MM.1S (cell line): ENCODE data around the gene EPN3.

Experiments
- DNase-seq: peaks from one replicate; pipeline ENCODE4 v3.0.0-alpha.2; 2015
- H2AFZ ChIP-seq: fragments of 300-600 bp; sonication (generic); 2 replicates; pipeline ENCODE4 v1.6.0; 2016; ENCODE audit warnings: antibody characterized with exemption, low read length
- H3F3A ChIP-seq: fragments of 300-600 bp; sonication (generic); 2 replicates; pipeline ENCODE4 v1.6.1; 2016; ENCODE audit warnings: mild to moderate bottlenecking, antibody characterized with exemption, low read length, moderate library complexity, mixed read lengths; ENCODE audit not compliant: insufficient read depth
- H3K27ac ChIP-seq: fragments of 300-600 bp; sonication (generic); 2 replicates; pipeline ENCODE4 v1.5.1; 2016; ENCODE audit warnings: mild to moderate bottlenecking, low read length
- H3K27me3 ChIP-seq: fragments of 300-600 bp; sonication (generic); replicated peaks from 2 replicates; pipeline ENCODE4 v1.6.0; 2016; ENCODE audit warnings: low read length; ENCODE audit not compliant: insufficient read depth
- H3K36me3 ChIP-seq: fragments of 300-600 bp; sonication (generic); replicated peaks from 2 replicates; pipeline ENCODE4 v1.6.1; 2016; ENCODE audit warnings: mild to moderate bottlenecking, low read length, mixed read lengths; ENCODE audit not compliant: insufficient read depth
- H3K4me1 ChIP-seq: fragments of 300-600 bp; sonication (generic); 2 replicates; pipeline ENCODE4 v1.6.1; 2016; ENCODE audit warnings: low read length, mixed read lengths
- H3K4me2 ChIP-seq: fragments of 300-600 bp; sonication (generic); 2 replicates; pipeline ENCODE4 v1.6.0; 2016; ENCODE audit warnings: low read depth, low read length
- H3K4me3 ChIP-seq: fragments of 300-600 bp; sonication (generic); 2 replicates; pipeline ENCODE4 v1.5.1; 2016; ENCODE audit warnings: low read length, mixed read lengths
- H3K79me2 ChIP-seq: fragments of 300-600 bp; sonication (generic); 2 replicates; pipeline ENCODE4 v1.6.1; 2016; ENCODE audit warnings: mixed run types, low read length, mixed read lengths
- H3K9ac ChIP-seq: fragments of 300-600 bp; sonication (generic); 2 replicates; pipeline ENCODE4 v1.6.1; 2016; ENCODE audit warnings: low read length, mixed read lengths
- H3K9me2 ChIP-seq: fragments of 300-600 bp; sonication (generic); replicated peaks from 2 replicates; pipeline ENCODE4 v1.6.1; 2016; ENCODE audit warnings: mild to moderate bottlenecking, low read length, mixed read lengths; ENCODE audit not compliant: insufficient read depth
- H3K9me3 ChIP-seq: fragments of 300-600 bp; sonication (generic); replicated peaks from 2 replicates; pipeline ENCODE4 v1.6.1; 2016; ENCODE audit warnings: mild to moderate bottlenecking, low read length, mixed read lengths; ENCODE audit not compliant: insufficient read depth
- H4K20me1 ChIP-seq: fragments of 300-600 bp; sonication (generic); 2 replicates; pipeline ENCODE4 v1.6.1; 2016; ENCODE audit warnings: mild to moderate bottlenecking, low read length, moderate library complexity, mixed read lengths; ENCODE audit not compliant: insufficient read depth
- CTCF ChIP-seq: fragments of 300-600 bp; sonication (generic); IDR thresholded peaks from 2 replicates; pipeline ENCODE4 v1.5.1; 2016; ENCODE audit warnings: antibody characterized with exemption, low read length, mixed read lengths
- EZH2 ChIP-seq: fragments of 300-600 bp; sonication (generic); optimal IDR thresholded peaks from 2 replicates; pipeline ENCODE3; 2017; ENCODE audit warnings: low read depth, mild to moderate bottlenecking, antibody characterized with exemption, low read length, mixed read lengths
- EZH2phosphoT487 ChIP-seq: fragments of 300-600 bp; sonication (generic); IDR thresholded peaks from 2 replicates; pipeline ENCODE4 v1.6.1; 2018; ENCODE audit warnings: antibody characterized with exemption, low read length

The EPN3 gene

GRCh38 chr17:50524838-50525237 lies 7.7 kb upstream of the EPN3 start:
- Histone ChIP-seq H3K9me2 (no peaks in the 10 kb centered on the region), H3K4me3 (no peak overlapping the region), H2AFZ (no peak overlapping the region), H3K9ac (no peak overlapping the region), H3K36me3 (no peaks in the 10 kb centered on the region), H3K27ac (no peak overlapping the region), H4K20me1 (no peaks in the 10 kb centered on the region), H3K4me1 (no peaks in the 10 kb centered on the region), H3F3A (no peaks in the 10 kb centered on the region), H3K79me2 (no peaks in the 10 kb centered on the region), H3K9me3 (no peaks in the 10 kb centered on the region), H3K4me2 (no peak overlapping the region), H3K27me3 (no peaks in the 10 kb centered on the region; the same call in none of the 2 replicates)
- TF ChIP-seq EZH2phosphoT487 (no peak), CTCF (no peak), EZH2 (no peak)
- no peak for DNase-seq

GRCh38 chr17:50527155-50527762 lies 5.3 kb upstream of the EPN3 start:
- Histone ChIP-seq H3K9ac (no peak overlapping the region), H3K79me2 (no peaks in the 10 kb centered on the region), H3K4me2 (no peak overlapping the region), H4K20me1 (no peaks in the 10 kb centered on the region), H3K9me3 (no peaks in the 10 kb centered on the region), H3F3A (no peaks in the 10 kb centered on the region), H3K9me2 (no peaks in the 10 kb centered on the region), H3K4me1 (no peaks in the 10 kb centered on the region), H3K4me3 (no peak overlapping the region), H3K36me3 (no peaks in the 10 kb centered on the region), H3K27ac (no peak overlapping the region), H2AFZ (no peak overlapping the region), H3K27me3 (peaks cover 13% of the 10 kb centered on the region)
- no peak for DNase-seq
- TF ChIP-seq CTCF, result no peak
- no peak for TF ChIP-seq EZH2

GRCh38 chr17:50527949-50528474 lies 4.5 kb upstream of the EPN3 start:
- Histone ChIP-seq H3K4me2 (no peak overlapping the region), H3K4me1 (no peaks in the 10 kb centered on the region), H3K9me3 (no peaks in the 10 kb centered on the region), H4K20me1 (no peaks in the 10 kb centered on the region), H3F3A (no peaks in the 10 kb centered on the region), H3K4me3 (no peak overlapping the region), H3K9ac (no peak overlapping the region), H3K27ac (no peak overlapping the region), H3K79me2 (no peaks in the 10 kb centered on the region), H3K27me3 (peaks cover 20% of the 10 kb centered on the region), H3K9me2 (no peaks in the 10 kb centered on the region), H3K36me3 (no peaks in the 10 kb centered on the region), H2AFZ (no peak overlapping the region)
- TF ChIP-seq EZH2, result no peak
- TF ChIP-seq EZH2phosphoT487, result no peak
- TF ChIP-seq CTCF, result no peak
- DNase-seq, result no peak
